Mesothelial cell of epicardium (in vitro differentiated cells): ENCODE results near the gene GOLGA5. TPM values are rescaled to one million over a fixed set of nuclear protein-coding genes. Genes with fewer than 3 reads are reported as not detected.

Experiments
- DNase-seq, 2 experiments: peaks; one replicate each; pipeline ENCODE4 v3.0.0; 2021; ENCODE audit warnings: low spot score in 2 of 2; ENCODE audit not compliant: unreplicated experiment in 2 of 2
- H3K27ac Mint-ChIP-seq: 2 replicates; pipeline ENCODE4 v1.8.0; 2021; ENCODE audit warnings: mixed read lengths
- H3K27me3 Mint-ChIP-seq: 2 replicates; pipeline ENCODE4 v1.8.0; 2021; ENCODE audit warnings: low read depth, mixed read lengths
- H3K36me3 Mint-ChIP-seq: 2 replicates; pipeline ENCODE4 v1.8.0; 2021; ENCODE audit warnings: mixed read lengths
- H3K4me1 Mint-ChIP-seq: 2 replicates; pipeline ENCODE4 v1.8.0; 2021; ENCODE audit warnings: mixed read lengths
- H3K4me3 Mint-ChIP-seq: 2 replicates; pipeline ENCODE4 v1.8.0; 2021; ENCODE audit warnings: mild to moderate bottlenecking, moderate library complexity, mixed read lengths
- H3K9me3 Mint-ChIP-seq: 2 replicates; pipeline ENCODE4 v1.8.0; 2021; ENCODE audit warnings: mixed read lengths
- CTCF ChIP-seq: fragments of 200-600 bp; sonication (generic); IDR thresholded peaks from one replicate; pipeline ENCODE4 v1.5.0; 2021; ENCODE audit warnings: antibody characterized with exemption; ENCODE audit not compliant: unreplicated experiment
- total RNA-seq: library from RNA; stranded (reverse); gene quantifications from 3 replicates; pipeline ENCODE4 v1.2.1, GENCODE V29; 2021

The GOLGA5 gene
- total RNA-seq, 1 donor from 2014 or later, result 36.3 TPM

GRCh38 chr14:92751819-92752218 lies 42.3 kb upstream of the GOLGA5 start:
- Mint-ChIP-seq H3K27me3 (no peaks in the 10 kb centered on the region), H3K4me1 (peaks cover 15% of the 10 kb centered on the region), H3K36me3 (no peaks in the 10 kb centered on the region), H3K27ac (no peak overlapping the region), H3K4me3 (no peak overlapping the region), H3K9me3 (no peaks in the 10 kb centered on the region)
- no peak for TF ChIP-seq CTCF
- no peak for DNase-seq

- H3K9me3 Mint-ChIP-seq, result no peaks in the 10 kb centered on the region
- H3K27ac Mint-ChIP-seq, result no peak overlapping the region
These were observed 40.9 kb upstream of the GOLGA5 start for GRCh38 chr14:92753250-92753649.

DNA sequence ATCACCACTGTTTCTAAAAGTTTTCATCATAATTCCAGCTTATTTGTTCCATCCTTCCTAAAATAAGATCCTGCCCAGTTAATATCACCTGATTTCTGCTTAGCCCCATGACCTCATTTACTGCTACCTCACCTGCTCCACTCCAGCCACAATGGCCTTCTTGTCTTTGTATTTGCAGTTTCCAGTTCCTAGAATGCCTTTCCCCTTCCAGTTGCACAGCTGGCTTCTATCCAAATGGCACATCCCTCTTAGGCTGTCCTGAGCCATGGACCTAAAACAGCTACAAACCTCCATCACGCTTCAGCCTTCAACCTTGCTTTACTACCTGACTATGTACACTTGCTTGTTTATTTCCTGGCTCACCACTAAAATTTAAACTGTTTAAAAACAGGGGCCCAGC lies 39.1 kb upstream of the GOLGA5 start:
- Mint-ChIP-seq H3K4me1 (no peaks in the 10 kb centered on the region), H3K27ac (no peak overlapping the region), H3K4me3 (no peak overlapping the region), H3K27me3 (no peaks in the 10 kb centered on the region), H3K36me3 (no peaks in the 10 kb centered on the region), H3K9me3 (no peaks in the 10 kb centered on the region)
- no peak for TF ChIP-seq CTCF
- DNase-seq, result no peak

More at GRCh38 chr14:92753250-92753649, 40.9 kb upstream of the GOLGA5 start:
- Mint-ChIP-seq H3K36me3 (no peaks in the 10 kb centered on the region), H3K4me3 (no peak overlapping the region), H3K27me3 (no peaks in the 10 kb centered on the region), H3K4me1 (peaks cover 5% of the 10 kb centered on the region)
- DNase-seq, result no peak
- TF ChIP-seq CTCF, result no peak

DNA sequence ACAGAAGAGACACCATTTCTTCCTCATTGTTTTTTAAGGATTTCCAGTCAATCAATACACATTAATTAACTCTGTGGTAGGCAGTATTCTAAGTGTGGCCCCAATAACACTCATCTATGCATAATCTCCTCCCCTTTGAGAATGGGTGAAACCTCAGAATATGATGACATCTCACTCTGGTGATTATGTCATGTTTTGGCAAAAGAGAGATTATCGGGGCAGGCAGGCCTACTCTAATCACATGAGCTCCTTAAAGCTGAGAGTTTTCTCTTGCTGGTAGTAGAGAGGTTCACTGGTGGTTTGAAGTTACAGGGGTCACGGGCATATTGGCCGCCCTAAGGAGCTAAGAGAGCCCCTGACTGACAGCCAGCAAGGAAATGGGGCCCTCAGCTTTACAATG lies 38.6 kb upstream of the GOLGA5 start:
- Mint-ChIP-seq H3K27me3 (no peaks in the 10 kb centered on the region), H3K9me3 (no peaks in the 10 kb centered on the region), H3K27ac (no peak overlapping the region), H3K4me1 (no peaks in the 10 kb centered on the region), H3K4me3 (no peak overlapping the region), H3K36me3 (no peaks in the 10 kb centered on the region)
- no peak for TF ChIP-seq CTCF
- no peak for DNase-seq

DNA sequence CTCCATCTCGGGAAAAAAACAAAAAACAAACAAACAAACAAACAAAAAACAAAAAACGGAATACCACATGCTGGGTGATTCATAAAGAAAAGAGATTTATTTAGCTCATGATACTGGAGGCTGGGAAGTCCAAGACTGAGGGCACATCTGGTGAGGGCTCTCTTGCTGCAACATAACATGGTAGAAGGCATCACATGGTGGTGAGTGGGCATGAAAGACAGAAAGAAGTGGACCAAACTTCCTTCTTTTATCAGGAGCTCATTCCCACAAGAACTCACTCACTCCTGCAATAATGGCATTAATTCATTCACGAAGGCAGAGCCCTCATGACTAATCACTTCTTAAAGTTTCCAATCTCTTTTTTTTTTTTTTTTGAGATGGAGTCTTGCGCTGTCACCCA lies 37.7 kb upstream of the GOLGA5 start:
- no peaks in the 10 kb centered on the region for H3K36me3 Mint-ChIP-seq
- TF ChIP-seq CTCF, result no peak
- H3K9me3 Mint-ChIP-seq, result no peaks in the 10 kb centered on the region
- no peak overlapping the region for H3K27ac Mint-ChIP-seq
- DNase-seq, result no peak
- H3K4me3 Mint-ChIP-seq, result no peak overlapping the region
- H3K27me3 Mint-ChIP-seq, result no peaks in the 10 kb centered on the region
- H3K4me1 Mint-ChIP-seq, result no peaks in the 10 kb centered on the region

- no peak for DNase-seq
- H3K9me3 Mint-ChIP-seq, result no peaks in the 10 kb centered on the region
- H3K4me1 Mint-ChIP-seq, result no peaks in the 10 kb centered on the region
- TF ChIP-seq CTCF, result no peak
- no peaks in the 10 kb centered on the region for H3K36me3 Mint-ChIP-seq
- peaks cover 2% of the 10 kb centered on the region for H3K27me3 Mint-ChIP-seq
- no peak overlapping the region for H3K4me3 Mint-ChIP-seq
- H3K27ac Mint-ChIP-seq, result no peak overlapping the region
These were observed 34.8 kb upstream of the GOLGA5 start for GRCh38 chr14:92759300-92759678.
